IgD-negative memory B cell (primary cell): ENCODE measurements around the gene EFCC1. TPM values are rescaled to one million over a fixed set of nuclear protein-coding genes. Genes with fewer than 3 reads are reported as not detected.

Experiments
- H3K27ac Mint-ChIP-seq, 3 donors: one replicate each; pipeline ENCODE4 v1.8.0; 2020 to 2022; ENCODE audit warnings: mild to moderate bottlenecking in 3 of 3, mixed read lengths in 3 of 3, moderate library complexity in 1 of 3
- H3K27me3 Mint-ChIP-seq: one replicate; pipeline ENCODE4 v1.8.0; 2021; ENCODE audit warnings: mixed read lengths
- H3K36me3 Mint-ChIP-seq: one replicate; pipeline ENCODE4 v1.8.0; 2020; ENCODE audit warnings: mild to moderate bottlenecking, mixed read lengths
- H3K4me1 Mint-ChIP-seq, 3 donors: one replicate each; pipeline ENCODE4 v1.8.0; 2020 to 2022; ENCODE audit warnings: mixed read lengths in 3 of 3, mild to moderate bottlenecking in 1 of 3
- H3K4me3 Mint-ChIP-seq, 4 donors: one replicate each; pipeline ENCODE4 v1.8.0; 2020 to 2022; ENCODE audit warnings: mild to moderate bottlenecking in 4 of 4, mixed read lengths in 4 of 4, moderate library complexity in 3 of 4
- H3K9me3 Mint-ChIP-seq, 3 donors: one replicate each; pipeline ENCODE4 v1.8.0; 2020 to 2021; ENCODE audit warnings: mixed read lengths in 3 of 3, mild to moderate bottlenecking in 1 of 3
- polyA plus RNA-seq: library from polyadenylated mRNA; unstranded; fragments of 300-500 nt; fragmentation: Illumina TruSeq; gene quantifications from one replicate; pipeline ENCODE4 v1.2.3, GENCODE V29; 2021

Gene EFCC1
- polyA plus RNA-seq, 1 donor from 2014 or later = not detected

GRCh38 chr3:129039271-129040038 lies 38.4 kb downstream of the EFCC1 start:
- peaks cover 33% of the 10 kb centered on the region for H3K27me3 Mint-ChIP-seq
- H3K4me1 Mint-ChIP-seq = peaks cover 0 to 2% (median 0%) of the 10 kb centered on the region in 3 donors
- H3K36me3 Mint-ChIP-seq = peaks cover 4% of the 10 kb centered on the region
- H3K27ac Mint-ChIP-seq = peak overlapping the region in 1 of 3 donors; percentile 48
- H3K4me3 Mint-ChIP-seq = no peak overlapping the region
- peaks cover 6 to 14% (median 11%) of the 10 kb centered on the region in 3 donors for H3K9me3 Mint-ChIP-seq

DNA sequence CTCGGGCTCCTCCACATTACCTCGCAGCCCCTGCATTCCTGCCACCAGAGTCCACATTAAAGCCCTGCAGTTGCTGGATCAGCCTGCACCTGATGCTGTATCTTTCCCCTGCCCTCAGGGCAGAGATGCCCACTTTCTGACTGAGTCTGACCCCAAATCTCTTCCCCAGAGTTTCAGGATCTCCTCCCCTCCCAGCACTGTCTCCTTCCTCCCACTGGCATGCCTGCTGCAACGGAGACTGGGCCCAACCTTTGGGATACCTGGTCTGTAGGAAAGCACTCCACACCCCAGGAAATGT lies 38.9 kb downstream of the EFCC1 start:
- Mint-ChIP-seq H3K36me3 (peaks cover 8% of the 10 kb centered on the region), H3K9me3 (peaks cover 6 to 14% (median 14%) of the 10 kb centered on the region in 3 donors), H3K27me3 (peaks cover 36% of the 10 kb centered on the region), H3K27ac (no peak overlapping the region), H3K4me3 (no peak overlapping the region), H3K4me1 (peaks cover 0 to 2% (median 0%) of the 10 kb centered on the region in 3 donors)

DNA sequence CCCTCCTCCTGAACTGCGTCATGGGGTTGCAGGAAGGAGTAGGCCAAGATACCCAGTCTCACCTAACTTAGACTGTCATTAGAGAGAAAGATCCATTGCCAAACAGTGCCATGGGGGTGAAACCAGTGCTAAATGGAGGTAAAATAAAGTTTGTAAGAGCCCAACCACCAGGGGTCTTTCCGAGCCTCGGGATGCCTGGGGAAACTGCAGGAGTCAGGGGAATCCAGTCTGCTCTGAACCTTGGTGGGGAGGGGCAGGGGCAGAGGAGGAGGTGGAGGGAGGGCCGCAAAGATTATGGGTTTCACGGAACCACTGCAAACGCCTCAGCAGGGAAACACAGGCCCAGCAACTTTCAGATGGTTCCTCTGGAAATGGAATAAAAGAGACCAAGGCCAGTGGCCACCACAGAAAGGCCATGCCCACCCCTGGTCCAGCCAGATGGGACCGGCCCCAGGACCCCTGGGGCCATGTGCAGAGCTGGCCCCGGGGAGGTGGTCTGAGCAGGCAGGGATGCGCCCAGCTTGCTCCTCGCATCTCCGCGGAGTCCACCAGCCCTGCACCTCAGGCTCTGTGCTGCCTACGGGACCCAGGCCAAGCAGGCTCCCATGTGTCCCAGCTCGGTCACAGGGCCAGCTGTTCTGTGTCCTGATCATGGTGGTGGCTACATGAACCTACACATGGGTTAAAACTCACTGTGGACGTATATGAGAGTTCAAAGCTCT lies 39.6 kb downstream of the EFCC1 start:
- peaks cover 8 to 14% (median 14%) of the 10 kb centered on the region in 3 donors for H3K9me3 Mint-ChIP-seq
- no peak overlapping the region for H3K4me3 Mint-ChIP-seq
- peaks cover 0 to 2% (median 2%) of the 10 kb centered on the region in 3 donors for H3K4me1 Mint-ChIP-seq
- peaks cover 37% of the 10 kb centered on the region for H3K27me3 Mint-ChIP-seq
- H3K36me3 Mint-ChIP-seq = peaks cover 8% of the 10 kb centered on the region
- H3K27ac Mint-ChIP-seq = no peak overlapping the region

- Mint-ChIP-seq H3K4me3 (peak overlapping the region in 1 of 4 donors; percentile 21), H3K27me3 (peaks cover 24% of the 10 kb centered on the region), H3K36me3 (peaks cover 8% of the 10 kb centered on the region), H3K27ac (no peak overlapping the region), H3K9me3 (peaks cover 12 to 19% (median 18%) of the 10 kb centered on the region in 3 donors), H3K4me1 (peaks cover 0 to 2% (median 0%) of the 10 kb centered on the region in 3 donors)
Observed at GRCh38 chr3:129045675-129046036, 44.6 kb downstream of the EFCC1 start.

DNA sequence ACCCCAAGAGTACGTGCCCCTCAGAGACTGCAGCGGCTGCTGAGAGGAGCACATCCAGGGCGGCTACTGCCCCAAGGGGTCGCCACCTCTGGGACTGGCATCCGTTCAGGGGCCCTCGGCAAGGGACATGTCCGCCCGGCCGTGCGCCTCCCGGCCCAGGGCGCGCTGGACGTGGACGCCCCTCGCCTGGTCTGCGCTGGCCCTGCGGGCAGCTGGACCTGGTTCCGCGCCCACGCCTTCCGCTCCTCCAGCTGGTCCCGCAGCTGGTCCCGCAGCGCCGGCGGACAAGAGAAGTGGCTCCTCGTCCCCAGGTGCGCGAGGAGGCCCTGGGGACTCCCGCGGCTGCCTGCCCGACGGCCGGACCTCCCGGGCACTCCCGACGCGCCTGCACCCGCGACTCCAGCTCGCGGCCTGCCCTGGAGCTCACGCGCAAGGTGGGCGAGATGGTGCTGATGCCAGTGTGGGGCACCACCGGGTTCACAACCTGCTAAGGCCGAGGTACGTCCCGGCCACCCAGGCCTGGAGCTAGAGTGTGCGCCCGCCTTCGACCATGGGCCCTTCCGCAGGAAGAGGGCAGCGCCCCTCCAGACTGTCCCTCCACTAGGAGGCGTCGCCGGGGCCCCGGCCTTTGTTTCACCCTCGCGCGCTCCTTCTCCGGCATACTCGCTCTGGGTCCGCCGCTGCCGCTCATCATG lies 45.1 kb downstream of the EFCC1 start:
- H3K27ac Mint-ChIP-seq = no peak overlapping the region
- H3K4me1 Mint-ChIP-seq = peaks cover 0 to 2% (median 0%) of the 10 kb centered on the region in 3 donors
- peaks cover 23% of the 10 kb centered on the region for H3K27me3 Mint-ChIP-seq
- H3K36me3 Mint-ChIP-seq = peaks cover 8% of the 10 kb centered on the region
- peaks cover 12 to 19% (median 18%) of the 10 kb centered on the region in 3 donors for H3K9me3 Mint-ChIP-seq
- no peak overlapping the region for H3K4me3 Mint-ChIP-seq

- Mint-ChIP-seq H3K27me3 (peaks cover 19% of the 10 kb centered on the region), H3K4me3 (no peak overlapping the region), H3K36me3 (peaks cover 8% of the 10 kb centered on the region), H3K4me1 (peaks cover 0 to 2% (median 0%) of the 10 kb centered on the region in 3 donors), H3K27ac (peak overlapping the region in 1 of 3 donors; percentile 91), H3K9me3 (peaks cover 12 to 19% (median 16%) of the 10 kb centered on the region in 3 donors)
Observed at GRCh38 chr3:129046732-129047552, 45.8 kb downstream of the EFCC1 start.

DNA sequence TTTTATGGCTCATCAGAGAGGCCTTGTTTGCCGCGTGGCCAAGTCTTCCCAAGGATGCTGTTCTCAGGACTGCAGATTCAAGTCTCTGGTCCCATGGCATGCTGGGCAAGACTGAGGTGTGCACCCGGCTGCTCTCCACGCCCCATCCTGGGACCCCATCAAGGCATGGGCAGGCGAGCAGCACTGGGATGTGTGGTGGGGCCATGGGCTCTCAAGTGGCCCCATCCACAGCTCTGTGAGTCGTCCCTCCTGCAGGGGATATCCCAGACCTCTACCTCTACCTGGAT lies 46.4 kb downstream of the EFCC1 start:
- Mint-ChIP-seq H3K4me1 (peaks cover 0 to 2% (median 0%) of the 10 kb centered on the region in 3 donors), H3K27ac (peak overlapping the region in 1 of 3 donors; percentile 91), H3K4me3 (no peak overlapping the region), H3K27me3 (peaks cover 14% of the 10 kb centered on the region), H3K36me3 (peaks cover 8% of the 10 kb centered on the region), H3K9me3 (peaks cover 9 to 13% (median 13%) of the 10 kb centered on the region in 3 donors)

GRCh38 chr3:129050556-129051295 lies 49.6 kb downstream of the EFCC1 start:
- Mint-ChIP-seq H3K4me1 (peaks cover 0 to 5% (median 0%) of the 10 kb centered on the region in 3 donors), H3K36me3 (no peaks in the 10 kb centered on the region), H3K9me3 (peaks cover 4 to 5% (median 5%) of the 10 kb centered on the region in 3 donors), H3K27ac (no peak overlapping the region), H3K27me3 (peaks cover 7% of the 10 kb centered on the region), H3K4me3 (no peak overlapping the region)

GRCh38 chr3:129051871-129052340 lies 50.8 kb downstream of the EFCC1 start:
- H3K9me3 Mint-ChIP-seq = peaks cover 4 to 5% (median 5%) of the 10 kb centered on the region in 3 donors
- H3K4me3 Mint-ChIP-seq = no peak overlapping the region
- H3K27ac Mint-ChIP-seq = no peak overlapping the region
- H3K27me3 Mint-ChIP-seq = peaks cover 7% of the 10 kb centered on the region
- H3K4me1 Mint-ChIP-seq = peaks cover 0 to 5% (median 2%) of the 10 kb centered on the region in 3 donors
- no peaks in the 10 kb centered on the region for H3K36me3 Mint-ChIP-seq

- Mint-ChIP-seq H3K36me3 (peaks cover 1% of the 10 kb centered on the region), H3K27me3 (peaks cover 7% of the 10 kb centered on the region), H3K27ac (no peak overlapping the region), H3K9me3 (peaks cover 4 to 5% (median 5%) of the 10 kb centered on the region in 3 donors), H3K4me3 (no peak overlapping the region), H3K4me1 (peaks cover 0 to 8% (median 5%) of the 10 kb centered on the region in 3 donors)
Observed at GRCh38 chr3:129052675-129053074, 51.6 kb downstream of the EFCC1 start.

DNA sequence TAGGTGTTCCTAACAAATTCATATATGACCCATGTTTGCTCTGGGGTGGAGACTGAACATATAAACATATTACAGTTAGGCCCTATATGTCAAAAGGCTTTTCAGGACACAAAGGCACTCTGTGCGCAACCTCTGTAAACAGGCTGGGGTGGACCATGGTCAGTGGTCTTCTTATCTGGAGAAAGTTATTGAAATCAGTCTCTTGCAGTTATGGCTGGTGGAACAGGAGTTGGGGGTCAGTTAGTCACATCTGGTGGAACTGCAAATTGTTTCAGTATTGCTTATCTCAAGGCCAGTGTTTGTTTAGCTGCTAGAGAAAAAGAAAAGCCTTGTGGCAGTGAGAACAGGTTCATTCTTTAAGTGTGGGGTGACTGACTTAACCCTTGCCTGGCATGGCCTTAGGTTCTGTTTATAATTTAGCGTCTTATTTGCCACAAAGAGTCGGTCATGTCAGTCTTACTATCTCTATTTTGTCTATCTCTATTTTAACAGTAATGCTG lies 53.6 kb downstream of the EFCC1 start:
- H3K9me3 Mint-ChIP-seq = no peaks in the 10 kb centered on the region
- no peak overlapping the region for H3K4me3 Mint-ChIP-seq
- peaks cover 3% of the 10 kb centered on the region for H3K27me3 Mint-ChIP-seq
- H3K27ac Mint-ChIP-seq = no peak overlapping the region
- peaks cover 1% of the 10 kb centered on the region for H3K36me3 Mint-ChIP-seq
- peaks cover 0 to 9% (median 9%) of the 10 kb centered on the region in 3 donors for H3K4me1 Mint-ChIP-seq

- H3K27ac Mint-ChIP-seq = peak overlapping the region in 2 of 3 donors; percentile 8 to 86
- peaks cover 9% of the 10 kb centered on the region for H3K27me3 Mint-ChIP-seq
- H3K4me3 Mint-ChIP-seq = no peak overlapping the region
- H3K9me3 Mint-ChIP-seq = no peaks in the 10 kb centered on the region
- peaks cover 0 to 9% (median 9%) of the 10 kb centered on the region in 3 donors for H3K4me1 Mint-ChIP-seq
- H3K36me3 Mint-ChIP-seq = peaks cover 1% of the 10 kb centered on the region
Observed at GRCh38 chr3:129056451-129057173, 55.5 kb downstream of the EFCC1 start.

DNA sequence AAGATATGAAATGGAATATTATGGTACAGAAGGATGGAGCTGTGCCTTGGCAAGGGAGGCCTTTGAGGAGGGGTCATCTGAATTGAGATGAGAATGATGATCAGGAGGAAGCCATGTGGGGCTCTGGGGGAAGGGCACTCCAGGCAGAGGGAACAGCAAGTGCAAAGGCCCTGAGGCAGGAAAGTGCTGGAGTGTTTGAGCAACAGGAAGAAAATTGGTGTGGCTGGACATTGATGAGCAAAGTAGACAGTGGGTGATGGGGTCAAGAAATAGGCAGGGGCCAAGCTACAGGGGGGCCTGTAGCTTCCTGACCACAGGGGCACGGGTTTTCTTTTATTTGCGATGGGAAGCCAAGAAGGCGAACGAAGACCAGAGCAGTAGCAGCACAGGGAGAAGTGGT lies 56.1 kb downstream of the EFCC1 start:
- Mint-ChIP-seq H3K27ac (peak overlapping the region in 2 of 3 donors; percentile 8 to 86), H3K4me3 (no peak overlapping the region), H3K27me3 (peaks cover 9% of the 10 kb centered on the region), H3K4me1 (peaks cover 0 to 9% (median 9%) of the 10 kb centered on the region in 3 donors), H3K36me3 (peaks cover 1% of the 10 kb centered on the region), H3K9me3 (no peaks in the 10 kb centered on the region)
